Measurements from ENCODE around the gene NR5A1.

Gene NR5A1

GRCh38 chr9:124458441-124458840 is 48.8 kb downstream of the NR5A1 start:
- no peak for DNase-seq (ENCODE audit: low read depth in 2 of 2)

- no peak for DNase-seq (ENCODE audit: low read depth in 2 of 2)
Measured at GRCh38 chr9:124457887-124458431, 49.2 kb downstream of the NR5A1 start.

- DNase-seq (ENCODE audit: low read depth in 2 of 2), result no peak
Measured at GRCh38 chr9:124457079-124457886, 49.9 kb downstream of the NR5A1 start.

- no peak for DNase-seq (ENCODE audit: low read depth in 2 of 2)
Measured at GRCh38 chr9:124456341-124457078, 50.7 kb downstream of the NR5A1 start.

- DNase-seq (ENCODE audit: low read depth in 2 of 2), result no peak
Measured at GRCh38 chr9:124455820-124456219, 51.4 kb downstream of the NR5A1 start.

GRCh38 chr9:124454791-124455443 is 52.3 kb downstream of the NR5A1 start:
- no peak for DNase-seq (ENCODE audit: low read depth in 2 of 2)

- no peak for DNase-seq (ENCODE audit: low read depth in 2 of 2)
Measured at GRCh38 chr9:124454296-124454695, 52.9 kb downstream of the NR5A1 start.

GRCh38 chr9:124453586-124454191 is 53.5 kb downstream of the NR5A1 start:
- no peak for DNase-seq (ENCODE audit: low read depth in 2 of 2)

- DNase-seq (ENCODE audit: low read depth in 2 of 2), result no peak
Measured at GRCh38 chr9:124452841-124453585, 54.2 kb downstream of the NR5A1 start.

- no peak for DNase-seq (ENCODE audit: low read depth in 2 of 2)
Measured at GRCh38 chr9:124452326-124452725, 54.9 kb downstream of the NR5A1 start.

GRCh38 chr9:124450931-124451661 is 56.1 kb downstream of the NR5A1 start:
- DNase-seq (ENCODE audit: low read depth in 2 of 2), result no peak

GRCh38 chr9:124450241-124450924 is 56.8 kb downstream of the NR5A1 start, which contains the start of gene ADGRD2:
Gene ADGRD2 (plus strand): TSS chr9:124450451. CDS start chr9:124451667, 1,216 bp downstream.
- DNase-seq (ENCODE audit: low read depth in 2 of 2), result no peak

GRCh38 chr9:124449381-124450151 is 57.6 kb downstream of the NR5A1 start:
- DNase-seq (ENCODE audit: low read depth in 2 of 2), result no peak

GRCh38 chr9:124448019-124448418 is 59.2 kb downstream of the NR5A1 start:
- no peak for DNase-seq (ENCODE audit: low read depth in 2 of 2)

GRCh38 chr9:124447297-124447661 is 59.9 kb downstream of the NR5A1 start:
- DNase-seq (ENCODE audit: low read depth in 2 of 2), result no peak

- no peak for DNase-seq (ENCODE audit: low read depth in 2 of 2)
Measured at GRCh38 chr9:124444166-124444565, 63.0 kb downstream of the NR5A1 start.

- no peak for DNase-seq (ENCODE audit: low read depth in 2 of 2)
Measured at GRCh38 chr9:124443625-124444024, 63.6 kb downstream of the NR5A1 start.

GRCh38 chr9:124442826-124443225 is 64.4 kb downstream of the NR5A1 start:
- no peak for DNase-seq (ENCODE audit: low read depth in 2 of 2)

GRCh38 chr9:124442379-124442778 is 64.8 kb downstream of the NR5A1 start:
- no peak for DNase-seq (ENCODE audit: low read depth in 2 of 2)

Measured in stimulated activated CD8-positive, alpha-beta memory T cell treated with anti-CD3 and anti-CD28 coated beads, Interleukin-2, amount 100 ng/mL, for 1 hour (primary cell).